Measurements from ENCODE around the gene DCLK1.

The DCLK1 gene

DNA sequence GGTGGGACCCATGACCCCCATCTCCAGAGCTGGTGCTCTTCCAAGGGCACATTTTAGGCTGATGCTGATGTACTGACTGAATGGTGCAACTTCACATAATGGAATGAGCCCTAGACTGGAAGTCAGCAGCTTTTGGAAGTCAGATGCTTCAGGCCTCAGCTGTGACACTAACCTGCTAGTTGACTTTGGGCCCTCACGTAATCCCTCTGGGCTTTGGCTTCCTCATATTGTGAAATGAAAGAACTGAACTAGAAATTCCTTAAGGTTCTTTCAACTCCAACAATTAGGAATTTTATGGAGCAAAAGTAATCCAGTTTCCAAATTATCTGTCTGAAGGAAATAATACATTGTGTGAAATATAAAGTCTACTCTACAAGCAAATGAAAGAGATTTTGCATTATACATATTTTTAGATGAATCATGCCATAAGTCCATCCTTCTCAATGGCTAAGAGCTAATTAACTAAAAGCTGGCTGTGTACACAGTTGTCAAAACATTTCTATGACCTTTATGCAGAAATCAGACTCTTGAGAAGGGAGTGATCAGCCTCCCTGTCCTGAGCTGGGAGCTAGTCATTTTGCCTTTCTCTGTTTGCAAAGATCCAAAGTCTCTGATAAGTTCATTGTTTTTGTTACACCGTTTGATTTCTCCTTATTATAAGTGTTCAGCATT, 204.2 kb downstream of the DCLK1 start:
- TF ChIP-seq CTCF (IDR thresholded peaks at IDR 0.05; ENCODE audit: control insufficient read depth, insufficient read depth, low read depth, low read length, missing control alignments), result no peak
- no peak for DNase-seq (ENCODE audit: low read depth)
- no peak overlapping the region for H3K4me3 ChIP-seq (ENCODE audit: control insufficient read depth, low read depth, low read length)

DNA sequence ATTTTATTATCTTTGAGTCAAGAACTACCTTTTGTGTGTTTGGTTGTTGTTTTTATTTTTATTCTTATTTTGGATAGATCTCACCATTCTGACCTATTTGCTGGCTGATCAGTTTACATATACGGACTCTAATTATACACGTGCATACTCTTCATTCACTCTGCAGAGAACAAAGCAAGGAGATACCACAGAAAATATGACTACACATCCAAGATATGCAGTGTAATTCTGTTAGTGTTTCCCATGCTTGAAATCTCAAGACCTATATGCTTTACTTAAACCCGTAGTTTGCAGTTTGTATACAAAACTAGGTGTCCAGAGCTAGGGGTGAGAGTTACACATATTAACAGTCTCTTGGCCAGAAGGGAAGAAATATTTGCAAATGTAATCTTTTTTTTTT, 205.5 kb downstream of the DCLK1 start:
- no peak for TF ChIP-seq CTCF (IDR thresholded peaks at IDR 0.05; ENCODE audit: control insufficient read depth, insufficient read depth, low read depth, low read length, missing control alignments)
- no peak for DNase-seq (ENCODE audit: low read depth)
- no peak overlapping the region for H3K4me3 ChIP-seq (ENCODE audit: control insufficient read depth, low read depth, low read length)

GRCh38 chr13:35923347-35923746, 207.8 kb downstream of the DCLK1 start:
- TF ChIP-seq CTCF (IDR thresholded peaks at IDR 0.05; ENCODE audit: control insufficient read depth, insufficient read depth, low read depth, low read length, missing control alignments), result no peak
- DNase-seq (ENCODE audit: low read depth), result no peak
- H3K4me3 ChIP-seq (ENCODE audit: control insufficient read depth, low read depth, low read length), result no peak overlapping the region

DNA sequence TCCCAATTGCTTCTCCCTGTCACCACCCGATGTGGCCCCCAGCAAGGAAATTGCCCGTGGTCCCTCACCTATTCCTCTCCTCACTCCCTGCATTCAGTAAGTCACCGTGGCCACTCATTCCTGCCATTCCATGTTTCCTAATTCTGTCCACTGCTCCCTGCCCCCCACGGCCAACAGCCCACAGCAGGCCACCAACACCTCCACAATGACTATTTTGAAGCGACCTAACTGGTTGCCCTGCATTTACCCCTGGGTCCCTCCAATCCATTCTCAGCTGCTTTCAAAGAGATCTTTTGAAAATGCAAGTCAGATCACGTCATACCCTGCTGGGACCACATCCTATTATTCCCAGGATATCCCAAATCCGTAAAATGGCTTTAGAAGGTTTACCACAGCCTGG, 210.4 kb downstream of the DCLK1 start:
- DNase-seq (ENCODE audit: low read depth), result no peak
- no peak for TF ChIP-seq CTCF (IDR thresholded peaks at IDR 0.05; ENCODE audit: control insufficient read depth, insufficient read depth, low read depth, low read length, missing control alignments)

DNA sequence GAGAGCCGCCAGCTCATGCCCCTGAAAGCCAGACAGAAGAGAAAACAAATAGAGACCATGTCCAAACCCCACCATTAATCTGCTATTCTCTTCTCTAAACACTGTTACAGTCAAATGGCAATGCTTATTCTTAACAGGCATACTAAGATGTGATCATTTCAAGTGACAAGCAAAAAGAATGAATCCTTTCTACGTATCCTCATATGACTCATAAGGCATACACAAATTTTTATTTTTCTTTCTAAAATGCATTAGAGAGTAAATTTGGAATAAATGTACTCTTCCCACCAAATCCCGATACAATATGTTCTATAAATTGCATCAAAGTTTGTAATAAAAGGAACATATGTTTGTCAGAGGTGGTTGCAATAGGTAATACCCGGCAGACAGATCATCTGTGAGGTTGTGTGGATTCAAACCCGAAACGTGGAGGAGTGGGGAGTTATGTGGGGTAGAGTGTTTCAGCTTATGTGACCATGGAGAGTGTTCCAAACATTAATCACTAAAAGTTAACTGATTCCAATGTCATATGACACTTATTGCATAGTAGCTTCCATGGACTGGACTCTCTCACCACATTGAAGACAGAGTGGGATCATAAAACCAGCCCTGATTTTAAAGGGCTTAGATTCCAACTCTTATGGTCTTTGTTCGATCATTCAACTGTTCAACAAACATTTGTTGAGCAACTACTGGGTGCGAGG, 213.1 kb downstream of the DCLK1 start:
- TF ChIP-seq CTCF (IDR thresholded peaks at IDR 0.05; ENCODE audit: control insufficient read depth, insufficient read depth, low read depth, low read length, missing control alignments), result no peak
- H3K4me3 ChIP-seq (ENCODE audit: control insufficient read depth, low read depth, low read length), result peak overlapping the region; percentile 5; the same call in 1 of the 2 replicates

More for the DNA sequence above, 210.4 kb downstream of the DCLK1 start:
- no peak overlapping the region for H3K4me3 ChIP-seq (ENCODE audit: control insufficient read depth, low read depth, low read length)

DNA sequence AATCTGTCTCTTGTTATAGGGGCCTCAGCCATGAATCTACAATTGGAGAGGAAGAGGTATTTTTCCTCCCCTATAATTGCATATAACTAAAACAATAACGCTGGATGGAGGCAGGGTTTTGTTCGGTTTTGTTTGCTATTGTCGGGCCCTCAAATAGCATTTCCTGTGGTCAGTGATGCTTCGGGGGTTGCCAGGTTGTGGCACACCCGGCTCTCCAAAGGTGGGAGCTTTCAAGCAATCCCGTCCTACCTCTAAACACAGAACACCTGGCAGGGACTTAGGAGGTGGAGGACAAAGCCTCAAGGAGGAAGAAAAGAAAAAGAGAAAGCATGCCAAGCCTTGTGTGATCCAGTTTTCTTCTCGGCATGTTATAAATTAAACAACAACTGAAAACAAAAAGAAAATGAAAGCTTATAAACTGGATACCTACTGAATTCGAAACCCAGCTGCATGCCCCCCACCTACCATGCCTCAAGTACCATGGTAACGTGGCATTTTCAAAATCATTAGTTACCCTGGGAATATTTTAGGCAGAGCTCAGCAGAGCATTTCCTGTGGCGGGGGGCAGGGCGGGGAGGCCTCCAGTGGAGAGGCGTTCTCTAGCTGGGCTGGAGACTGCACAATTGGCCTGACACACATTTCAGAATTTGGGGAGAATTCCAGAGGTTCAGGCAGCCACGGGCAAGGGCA, 213.8 kb downstream of the DCLK1 start:
- peak overlapping the region; percentile 10; the same call in 1 of the 2 replicates for H3K4me3 ChIP-seq (ENCODE audit: control insufficient read depth, low read depth, low read length)
- TF ChIP-seq CTCF (IDR thresholded peaks at IDR 0.05; ENCODE audit: control insufficient read depth, insufficient read depth, low read depth, low read length, missing control alignments), result no peak
- DNase-seq (ENCODE audit: low read depth), result no peak

More for the DNA sequence above, 213.1 kb downstream of the DCLK1 start:
- DNase-seq (ENCODE audit: low read depth), result no peak

Measured in AG09309 (cell line).